CD4-positive, alpha-beta T cell treated with Interleukin-1 beta for 1 hour (primary cell): Measurements from ENCODE around the gene TRMT13.
"Not testable (repeated sequence)": the region's sequence is repeated elsewhere in the genome, so short reads cannot be mapped to it uniquely, and the experiment has no call there.

Experiments used
- DNase-seq, 2 donors: peaks; one replicate each; pipeline ENCODE4 v3.0.0-alpha.2; 2020 to 2022

Gene TRMT13

DNA sequence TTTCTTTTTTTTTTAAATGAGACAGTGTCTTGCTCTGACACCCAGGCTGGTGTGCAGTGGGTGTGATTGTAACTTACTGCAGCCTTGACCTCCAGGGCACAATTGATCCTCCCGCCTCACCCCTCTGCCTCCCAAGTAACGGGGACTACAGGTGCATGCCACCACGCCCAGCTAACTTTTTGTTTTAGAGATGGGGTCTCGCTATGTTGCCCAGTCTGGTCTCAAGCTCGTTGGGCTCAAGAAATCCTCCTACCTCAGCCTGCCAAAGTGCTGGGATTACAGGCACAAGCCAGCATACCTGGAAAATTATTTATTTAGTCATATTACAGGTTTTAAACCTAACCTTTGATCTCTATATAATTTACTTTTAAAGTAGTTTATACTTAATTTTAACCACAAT, 31.7 kb downstream of the TRMT13 start:
- no peak for DNase-seq

- no peak for DNase-seq
Observed at GRCh38 chr1:100168051-100168450, 35.1 kb downstream of the TRMT13 start.

DNA sequence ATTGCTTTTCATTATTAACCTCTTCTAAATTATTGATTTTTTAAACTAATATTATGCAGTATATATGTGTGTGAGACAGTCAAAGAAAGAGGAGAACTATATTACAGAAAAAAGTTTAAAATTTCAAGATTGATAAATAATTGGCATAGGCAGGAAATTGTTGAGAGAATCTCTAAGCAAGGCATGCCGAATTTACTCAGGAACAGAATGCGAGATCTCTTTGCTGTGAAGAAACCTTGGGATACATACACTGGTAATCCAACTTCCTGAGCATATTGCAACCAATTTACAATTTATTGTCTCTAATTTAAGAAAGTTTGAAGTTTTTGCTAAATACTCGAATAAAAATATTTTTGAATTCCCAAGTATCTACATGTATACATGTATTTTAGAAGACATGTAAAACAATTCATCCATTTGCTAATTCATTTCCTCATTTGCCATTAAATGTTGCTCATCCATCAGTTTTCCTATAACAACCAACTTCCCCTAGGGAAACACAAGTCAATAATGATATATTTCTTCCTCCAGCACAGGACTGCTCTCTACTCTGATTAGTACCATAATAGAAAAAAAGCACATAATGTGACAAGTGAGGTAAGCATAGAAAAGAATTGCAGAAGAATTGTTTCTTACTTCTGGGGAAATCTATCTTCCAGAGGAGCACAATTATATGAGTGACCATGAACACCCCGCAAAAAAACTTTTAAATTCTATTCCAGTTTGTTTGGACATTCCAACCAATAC, 44.5 kb downstream of the TRMT13 start:
- DNase-seq = no peak

GRCh38 chr1:100178091-100178490, 45.1 kb downstream of the TRMT13 start, which contains the start of gene LRRC39:
LRRC39 (minus strand) TSS chr1:100178256; CDS start chr1:100168516, 9,740 bp downstream.
- no peak for DNase-seq

DNA sequence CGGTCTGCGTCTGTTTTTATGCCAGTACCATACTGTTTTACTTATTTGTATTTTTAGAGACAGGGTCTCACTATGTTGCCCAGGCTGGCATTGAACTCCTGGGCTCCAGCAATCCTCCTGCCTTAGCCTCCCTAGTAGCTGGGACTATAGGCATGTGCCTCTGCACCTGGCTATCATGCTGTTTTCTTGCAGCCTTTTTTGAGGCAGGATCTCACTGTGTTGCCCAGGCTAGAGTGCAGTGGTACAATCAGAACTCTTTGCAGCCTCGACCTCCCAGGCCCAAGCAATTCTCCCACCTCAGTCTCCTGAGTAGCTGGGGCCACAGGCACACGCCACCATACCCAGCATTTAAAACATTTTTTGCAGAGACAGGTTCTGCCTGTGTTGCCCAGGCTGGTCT, 50.4 kb downstream of the TRMT13 start:
- DNase-seq = no peak

DNA sequence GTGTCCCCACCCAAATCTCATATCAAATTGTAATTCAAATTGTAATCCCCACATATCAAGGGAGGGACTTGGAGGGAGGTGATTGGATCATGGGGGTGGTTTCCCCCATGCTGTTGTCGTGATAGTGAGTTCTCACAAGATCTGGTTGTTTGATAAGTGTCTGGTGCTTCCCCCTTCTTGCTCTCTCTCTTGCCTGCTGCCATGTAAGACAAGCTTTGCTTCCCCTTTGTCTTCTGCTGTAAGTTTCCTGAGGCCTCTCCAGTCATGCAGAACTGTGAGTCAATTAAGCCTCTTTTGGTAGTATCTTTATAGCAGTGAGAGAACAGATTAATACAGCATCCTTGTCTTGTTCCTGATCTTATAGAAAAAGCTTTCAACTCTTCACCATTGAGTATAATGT, 51.6 kb downstream of the TRMT13 start:
- peak in 1 of 2 donors; percentile 5 for DNase-seq

DNA sequence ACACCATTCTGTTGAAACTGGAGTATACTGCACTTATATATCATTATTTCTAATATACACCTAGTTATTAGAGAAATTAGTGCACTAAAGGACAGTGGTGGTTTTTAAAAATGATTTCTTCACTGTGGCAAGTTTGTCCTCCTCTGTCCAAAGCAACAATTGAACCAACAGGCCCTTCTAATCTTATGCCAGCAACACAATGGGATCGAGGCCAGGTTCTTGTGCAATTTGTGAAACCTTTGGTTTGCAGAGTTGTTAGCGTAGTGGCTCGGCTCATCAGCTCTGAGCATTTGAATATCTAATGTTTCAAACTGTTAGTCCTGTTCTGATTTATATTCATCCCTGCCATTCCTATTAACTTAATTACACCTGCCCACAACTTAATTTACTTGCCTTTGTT, 54.9 kb downstream of the TRMT13 start:
- no peak for DNase-seq

DNA sequence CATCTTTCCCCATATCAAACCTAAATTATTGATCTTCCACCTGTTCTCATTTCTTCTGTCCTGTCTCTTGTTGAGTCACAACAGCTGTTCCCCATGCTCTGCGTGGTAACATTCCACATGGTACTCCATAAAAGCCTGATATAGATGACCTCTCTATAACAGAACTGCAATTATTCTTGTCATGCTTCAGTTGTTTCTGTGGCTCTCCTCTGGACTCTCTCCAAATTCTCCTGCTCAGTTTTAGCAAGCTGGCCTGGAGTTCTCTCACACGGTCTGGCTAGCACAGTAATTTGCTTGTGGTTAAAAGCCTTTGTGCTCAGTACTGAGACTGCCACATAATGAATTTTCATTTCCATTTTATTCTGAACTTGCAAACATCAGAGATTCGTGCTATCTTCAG, 55.7 kb downstream of the TRMT13 start:
- DNase-seq = no peak

DNA sequence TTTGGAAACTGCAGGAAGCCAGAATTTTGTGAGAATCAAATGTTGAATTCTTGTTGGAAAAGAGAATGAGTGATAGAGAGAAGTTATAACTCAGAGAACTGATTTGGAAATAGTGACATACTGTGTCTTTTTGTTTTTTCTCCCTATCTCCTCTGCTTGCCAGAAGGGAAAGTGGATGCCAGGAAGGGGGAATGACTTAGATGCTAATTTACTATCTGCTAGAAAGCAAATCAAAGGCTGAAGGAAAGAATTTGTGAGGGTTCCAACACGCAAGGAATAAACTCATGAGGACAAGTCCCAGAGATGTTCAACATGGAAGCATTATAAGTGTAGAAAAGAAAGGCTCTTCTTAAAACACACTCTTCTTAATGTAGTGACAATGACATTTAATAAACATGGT, 65.6 kb downstream of the TRMT13 start:
- no peak for DNase-seq

DNA sequence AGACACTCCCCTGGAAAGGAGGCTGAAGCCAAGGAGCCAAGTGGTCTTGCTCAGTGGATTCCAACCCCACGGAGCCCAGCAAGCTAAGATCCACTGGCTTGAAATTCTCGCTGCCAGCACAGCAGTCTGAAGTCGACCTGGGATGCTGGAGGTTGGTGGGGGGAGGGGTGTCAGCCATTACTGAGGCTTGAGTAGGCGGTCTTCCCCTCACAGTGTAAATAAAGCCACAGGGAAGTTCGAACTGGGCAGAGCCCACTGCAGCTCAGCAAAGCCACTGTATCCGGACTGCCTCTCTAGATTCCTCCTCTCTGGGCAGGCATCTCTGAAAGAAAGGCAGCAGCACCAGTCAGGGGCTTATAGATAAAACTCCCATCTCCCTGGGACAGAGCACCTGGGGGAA, 67.1 kb downstream of the TRMT13 start:
- DNase-seq = not testable (repeated sequence)
